GM12878 (cell line): ENCODE results near the gene RNU6-9.

Experiments used
- EGR1 ChIP-seq, 2 experiments: IDR thresholded peaks; 1 replicate in 1 of 2; 2 replicates in 1 of 2; pipeline ENCODE4 v1.6.1; 2011 to 2012; ENCODE audit warnings: low read depth in 2 of 2, low read length in 2 of 2, borderline replicate concordance in 1 of 2, mild to moderate bottlenecking in 1 of 2, moderate library complexity in 1 of 2
- HDAC2 ChIP-seq: fragments of 200-600 bp; sonication (generic); IDR thresholded peaks from 2 replicates; pipeline ENCODE4 v1.6.1; 2017
- POLR2AphosphoS5 ChIP-seq: IDR thresholded peaks from 2 replicates; pipeline ENCODE4 v1.6.1; 2011; ENCODE audit warnings: mild to moderate bottlenecking, low read length, inconsistent platforms
- RFX5 ChIP-seq: IDR thresholded peaks from 2 replicates; pipeline ENCODE4 v1.6.1; 2011; ENCODE audit warnings: low read depth, low read length, improper control_type of control experiment
- TAF1 ChIP-seq: IDR thresholded peaks from 2 replicates; pipeline ENCODE4 v1.6.1; 2011; ENCODE audit warnings: mild to moderate bottlenecking, low read depth, low read length, borderline replicate concordance
- TF ChIP-seq, protein P1 (sequence below): IDR thresholded peaks from 2 replicates; pipeline ENCODE4 v1.6.1; 2012; ENCODE audit warnings: low read depth, low read length, improper control_type of control experiment
- TF ChIP-seq, protein P2 (sequence below), 3 experiments: IDR thresholded peaks in 2 of 3; conservative IDR thresholded peaks in 1 of 3; 2 replicates each; pipeline ENCODE4 v1.5.1; 2011; ENCODE audit warnings: low read depth in 3 of 3, low read length in 3 of 3, mild to moderate bottlenecking in 3 of 3, control low read depth in 2 of 3, moderate library complexity in 2 of 3, inconsistent platforms in 1 of 3, mixed read lengths in 1 of 3; ENCODE audit not compliant: control insufficient read depth in 2 of 3, insufficient read depth in 1 of 3; ENCODE audit errors: extremely low read depth in 1 of 3

DNA sequence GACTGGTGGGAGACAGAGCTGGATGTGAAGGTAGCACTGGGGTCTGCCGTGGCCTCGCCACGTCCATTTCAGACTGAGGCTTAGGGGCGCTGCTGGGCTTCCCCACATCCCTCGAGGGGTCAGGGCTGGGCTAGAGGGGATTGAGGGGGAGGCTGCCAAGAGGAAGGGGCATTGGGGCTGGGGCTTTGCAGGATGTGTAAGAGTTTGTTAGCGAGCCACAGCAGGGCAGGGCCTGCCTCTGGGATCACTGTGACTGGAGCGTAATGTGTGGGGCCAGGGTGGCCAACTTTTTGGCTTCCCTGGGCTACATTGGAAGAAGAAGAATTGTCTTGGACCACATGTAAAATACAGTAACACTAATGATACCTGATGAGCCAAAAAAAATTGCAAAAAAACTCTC lies 46.6 kb downstream of the RNU6-9 start:
- TF ChIP-seq POLR2AphosphoS5 (no peak), TAF1 (no peak), RFX5 (no peak), HDAC2 (no peak), EGR1 (IDR thresholded peaks at IDR 0.05; ENCODE audit: borderline replicate concordance in 1 of 2, low read depth in 2 of 2, low read length in 2 of 2) (no peak)
- TF ChIP-seq, protein P1, sequence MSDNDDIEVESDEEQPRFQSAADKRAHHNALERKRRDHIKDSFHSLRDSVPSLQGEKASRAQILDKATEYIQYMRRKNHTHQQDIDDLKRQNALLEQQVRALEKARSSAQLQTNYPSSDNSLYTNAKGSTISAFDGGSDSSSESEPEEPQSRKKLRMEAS, result no peak
- TF ChIP-seq, protein P2, sequence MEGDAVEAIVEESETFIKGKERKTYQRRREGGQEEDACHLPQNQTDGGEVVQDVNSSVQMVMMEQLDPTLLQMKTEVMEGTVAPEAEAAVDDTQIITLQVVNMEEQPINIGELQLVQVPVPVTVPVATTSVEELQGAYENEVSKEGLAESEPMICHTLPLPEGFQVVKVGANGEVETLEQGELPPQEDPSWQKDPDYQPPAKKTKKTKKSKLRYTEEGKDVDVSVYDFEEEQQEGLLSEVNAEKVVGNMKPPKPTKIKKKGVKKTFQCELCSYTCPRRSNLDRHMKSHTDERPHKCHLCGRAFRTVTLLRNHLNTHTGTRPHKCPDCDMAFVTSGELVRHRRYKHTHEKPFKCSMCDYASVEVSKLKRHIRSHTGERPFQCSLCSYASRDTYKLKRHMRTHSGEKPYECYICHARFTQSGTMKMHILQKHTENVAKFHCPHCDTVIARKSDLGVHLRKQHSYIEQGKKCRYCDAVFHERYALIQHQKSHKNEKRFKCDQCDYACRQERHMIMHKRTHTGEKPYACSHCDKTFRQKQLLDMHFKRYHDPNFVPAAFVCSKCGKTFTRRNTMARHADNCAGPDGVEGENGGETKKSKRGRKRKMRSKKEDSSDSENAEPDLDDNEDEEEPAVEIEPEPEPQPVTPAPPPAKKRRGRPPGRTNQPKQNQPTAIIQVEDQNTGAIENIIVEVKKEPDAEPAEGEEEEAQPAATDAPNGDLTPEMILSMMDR (IDR thresholded peaks at IDR 0.05 in 2 of 3, conservative IDR thresholded peaks at IDR 0.05 in 1 of 3; ENCODE audit: control insufficient read depth in 2 of 3, extremely low read depth in 1 of 3, insufficient read depth in 1 of 3, low read depth in 3 of 3, low read length in 3 of 3), result no peak
